HG03095 (cell line): ENCODE results near the gene PEX14.

ENCODE experiments used
- ATAC-seq: cut with Tn5 transposase; IDR thresholded peaks from one replicate; pipeline ENCODE4 v1.9.1; 2021; ENCODE audit warnings: moderate library complexity; ENCODE audit not compliant: unreplicated experiment

Gene PEX14

GRCh38 chr1:10592373-10592772, 117.6 kb downstream of the PEX14 start:
- no peak for ATAC-seq

GRCh38 chr1:10593750-10594149, 119.0 kb downstream of the PEX14 start:
- ATAC-seq: no peak

GRCh38 chr1:10594595-10595223, 120.0 kb downstream of the PEX14 start:
- ATAC-seq: no peak

GRCh38 chr1:10596780-10597179, 122.0 kb downstream of the PEX14 start:
- ATAC-seq: no peak

- ATAC-seq: no peak
Observed at GRCh38 chr1:10597492-10598388, 123.0 kb downstream of the PEX14 start.

- no peak for ATAC-seq
Observed at GRCh38 chr1:10598389-10598702, 123.6 kb downstream of the PEX14 start.

- ATAC-seq: no peak
Observed at GRCh38 chr1:10599194-10599861, 124.6 kb downstream of the PEX14 start.

GRCh38 chr1:10601342-10602070, 126.8 kb downstream of the PEX14 start:
- ATAC-seq: no peak

GRCh38 chr1:10602936-10603335, 128.2 kb downstream of the PEX14 start:
- no peak for ATAC-seq

- ATAC-seq: no peak
Observed at GRCh38 chr1:10604966-10605365, 130.2 kb downstream of the PEX14 start.

- no peak for ATAC-seq
Observed at GRCh38 chr1:10606064-10606463, 131.3 kb downstream of the PEX14 start.

- ATAC-seq: no peak
Observed at GRCh38 chr1:10607228-10607627, 132.5 kb downstream of the PEX14 start.

- no peak for ATAC-seq
Observed at GRCh38 chr1:10608690-10609089, 133.9 kb downstream of the PEX14 start.

GRCh38 chr1:10610901-10611600, 136.3 kb downstream of the PEX14 start:
- no peak for ATAC-seq

GRCh38 chr1:10612436-10613160, 137.8 kb downstream of the PEX14 start:
- no peak for ATAC-seq

- no peak for ATAC-seq
Observed at GRCh38 chr1:10613340-10613739, 138.6 kb downstream of the PEX14 start.

- no peak for ATAC-seq
Observed at GRCh38 chr1:10613861-10614260, 139.1 kb downstream of the PEX14 start.

GRCh38 chr1:10614377-10615225, 139.9 kb downstream of the PEX14 start:
- no peak for ATAC-seq

GRCh38 chr1:10615332-10615731, 140.6 kb downstream of the PEX14 start:
- ATAC-seq: no peak
